Vagina (tissue), 2 donors: Measurements from ENCODE around the gene SMIM35. TPM values are rescaled to one million over a fixed set of nuclear protein-coding genes. Genes with fewer than 3 reads are reported as not detected.

ENCODE experiments used
- DNase-seq, 2 donors: peaks; one replicate each; pipeline ENCODE4 v3.0.0-alpha.2; 2017; ENCODE audit errors: extremely low spot score in 2 of 2
- H3K27ac ChIP-seq: fragments of 200-600 bp; sonication (generic); one replicate; pipeline ENCODE4 v1.5.1; 2019
- H3K27me3 ChIP-seq: fragments of 200-600 bp; sonication (generic); one replicate; pipeline ENCODE4 v1.5.1; 2019
- H3K36me3 ChIP-seq, 2 donors: fragments of 200-600 bp; sonication (generic); one replicate each; pipeline ENCODE4 v1.5.1; 2017 to 2019
- H3K4me1 ChIP-seq: fragments of 200-600 bp; sonication (generic); one replicate; pipeline ENCODE4 v1.5.1; 2019
- H3K4me3 ChIP-seq, 2 donors: fragments of 200-600 bp; sonication (generic); 1 replicate in 1 of 2; 2 replicates in 1 of 2; pipeline ENCODE4 v1.5.1; 2016 to 2019
- H3K9me3 ChIP-seq: fragments of 200-600 bp; sonication (generic); one replicate; pipeline ENCODE4 v1.5.1; 2019
- POLR2A ChIP-seq, 2 donors: fragments of 450-650 bp; IDR thresholded peaks; one replicate each; pipeline ENCODE4 v1.6.1; 2017; ENCODE audit warnings: antibody characterized with exemption in 2 of 2, mild to moderate bottlenecking in 2 of 2, moderate library complexity in 2 of 2
- POLR2AphosphoS5 ChIP-seq, 2 donors: sonication (generic); formaldehyde crosslinking; IDR thresholded peaks; one replicate each; pipeline ENCODE4 v1.9.0; 2017; ENCODE audit warnings: antibody characterized with exemption in 2 of 2, mild to moderate bottlenecking in 2 of 2, low read depth in 1 of 2; ENCODE audit not compliant: insufficient read depth in 1 of 2
- intact Hi-C: fragments of 100-400 bp; cut with DNase I; formaldehyde crosslinking; loops from one replicate; pipeline ENCODE4 v1.15.1; 2023
- total RNA-seq: library from RNA; depleted of rRNA; stranded (reverse); fragments of >200 nt; gene quantifications from one replicate; pipeline ENCODE4 v1.2.3, GENCODE V29; 2016
- TF ChIP-seq, protein P1 (sequence below), 3 experiments: fragments of 450-650 bp in 2 of 3; fragments of 200-600 bp in 1 of 3; sonication (generic) in 1 of 3; IDR thresholded peaks; one replicate each; pipeline ENCODE4 v1.5.1; 2017 to 2019; ENCODE audit warnings: antibody characterized with exemption in 3 of 3, mild to moderate bottlenecking in 2 of 3, moderate library complexity in 2 of 3

The SMIM35 gene
- total RNA-seq, 1 donor from 2014 or later = not detected

DNA sequence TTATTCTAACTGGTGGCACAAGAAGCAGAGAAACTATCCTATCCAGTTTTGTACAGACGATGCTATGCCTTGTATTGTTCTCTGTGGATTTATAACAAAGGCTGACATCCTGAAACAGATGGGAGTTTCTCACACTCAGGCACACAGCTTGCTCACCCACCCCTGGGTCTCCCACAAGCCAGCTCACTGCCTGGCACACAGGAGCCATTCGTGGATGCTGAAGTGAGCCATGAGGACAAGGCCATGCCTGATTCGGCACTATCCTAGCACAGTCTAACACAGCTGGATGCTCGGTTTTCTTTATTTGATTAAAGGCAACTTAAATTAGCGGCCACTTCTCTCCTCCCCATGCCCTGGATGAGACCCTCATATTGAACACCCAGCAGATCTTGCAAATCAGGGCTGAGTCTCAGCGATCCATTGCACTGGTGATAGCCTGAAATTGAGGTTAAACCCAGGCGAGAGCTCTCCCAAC lies 35.6 kb downstream of the SMIM35 start:
- intact Hi-C loops = loop anchor here (5.0 kb wide), 1 partner anchor 1329 kb away; no protein-coding TSS in a partner anchor
- H3K27me3 ChIP-seq = no peaks in the 10 kb centered on the region
- H3K9me3 ChIP-seq = no peaks in the 10 kb centered on the region
- peak in 1 of 2 donors; percentile 77 for DNase-seq
- H3K4me1 ChIP-seq = no peaks in the 10 kb centered on the region
- H3K36me3 ChIP-seq = no peaks in the 10 kb centered on the region
- no peak for TF ChIP-seq POLR2AphosphoS5 (IDR thresholded peaks at IDR 0.05; ENCODE audit: insufficient read depth in 1 of 2, low read depth in 1 of 2)
- TF ChIP-seq, protein P1, sequence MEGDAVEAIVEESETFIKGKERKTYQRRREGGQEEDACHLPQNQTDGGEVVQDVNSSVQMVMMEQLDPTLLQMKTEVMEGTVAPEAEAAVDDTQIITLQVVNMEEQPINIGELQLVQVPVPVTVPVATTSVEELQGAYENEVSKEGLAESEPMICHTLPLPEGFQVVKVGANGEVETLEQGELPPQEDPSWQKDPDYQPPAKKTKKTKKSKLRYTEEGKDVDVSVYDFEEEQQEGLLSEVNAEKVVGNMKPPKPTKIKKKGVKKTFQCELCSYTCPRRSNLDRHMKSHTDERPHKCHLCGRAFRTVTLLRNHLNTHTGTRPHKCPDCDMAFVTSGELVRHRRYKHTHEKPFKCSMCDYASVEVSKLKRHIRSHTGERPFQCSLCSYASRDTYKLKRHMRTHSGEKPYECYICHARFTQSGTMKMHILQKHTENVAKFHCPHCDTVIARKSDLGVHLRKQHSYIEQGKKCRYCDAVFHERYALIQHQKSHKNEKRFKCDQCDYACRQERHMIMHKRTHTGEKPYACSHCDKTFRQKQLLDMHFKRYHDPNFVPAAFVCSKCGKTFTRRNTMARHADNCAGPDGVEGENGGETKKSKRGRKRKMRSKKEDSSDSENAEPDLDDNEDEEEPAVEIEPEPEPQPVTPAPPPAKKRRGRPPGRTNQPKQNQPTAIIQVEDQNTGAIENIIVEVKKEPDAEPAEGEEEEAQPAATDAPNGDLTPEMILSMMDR (IDR thresholded peaks at IDR 0.05) = no peak
- TF ChIP-seq POLR2A (IDR thresholded peaks at IDR 0.05) = no peak
- H3K4me3 ChIP-seq = no peak overlapping the region
- H3K27ac ChIP-seq = no peak overlapping the region

DNA sequence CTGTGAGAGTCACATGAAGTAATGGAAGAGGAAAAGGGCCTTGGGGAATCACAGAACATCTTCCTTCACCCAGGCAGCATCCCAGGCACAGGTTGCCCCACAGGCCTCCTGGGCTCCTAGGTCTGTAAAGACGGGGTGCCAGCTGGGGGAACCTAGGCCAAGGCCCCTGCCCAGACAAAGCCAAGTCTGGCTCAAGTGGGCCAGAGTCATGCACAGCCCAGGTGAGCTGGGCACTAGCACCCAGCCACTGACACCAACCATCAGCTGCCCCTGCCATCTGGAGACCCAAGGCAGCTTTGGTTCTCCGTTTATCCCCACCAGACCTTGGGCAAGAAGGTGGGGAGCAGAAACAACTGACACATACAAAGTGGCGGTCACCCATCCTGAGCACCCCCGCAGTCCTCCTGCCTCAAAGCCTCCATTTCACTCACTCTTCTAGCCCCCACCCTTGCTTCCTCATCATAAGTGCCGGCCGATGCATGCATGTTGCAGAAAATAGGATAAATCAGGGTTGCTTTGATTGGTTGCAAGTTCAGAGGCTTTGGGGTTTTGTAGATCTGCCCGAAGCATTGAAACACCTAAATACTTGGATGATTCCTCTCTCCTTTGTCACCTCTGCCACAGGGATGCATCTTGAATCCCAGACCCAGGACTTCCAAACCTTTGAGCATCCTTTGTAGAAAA lies 36.4 kb downstream of the SMIM35 start:
- H3K4me3 ChIP-seq = no peak overlapping the region
- intact Hi-C loops = loop anchor here (5.0 kb wide), 1 partner anchor 1328 kb away; no protein-coding TSS in a partner anchor
- H3K4me1 ChIP-seq = no peaks in the 10 kb centered on the region
- H3K9me3 ChIP-seq = no peaks in the 10 kb centered on the region
- DNase-seq = peak; percentile 81 to 84
- no peak overlapping the region for H3K27ac ChIP-seq
- TF ChIP-seq POLR2A (IDR thresholded peaks at IDR 0.05) = no peak
- TF ChIP-seq, protein P1 (IDR thresholded peaks at IDR 0.05) = no peak
- no peaks in the 10 kb centered on the region for H3K36me3 ChIP-seq
- no peaks in the 10 kb centered on the region for H3K27me3 ChIP-seq

DNA sequence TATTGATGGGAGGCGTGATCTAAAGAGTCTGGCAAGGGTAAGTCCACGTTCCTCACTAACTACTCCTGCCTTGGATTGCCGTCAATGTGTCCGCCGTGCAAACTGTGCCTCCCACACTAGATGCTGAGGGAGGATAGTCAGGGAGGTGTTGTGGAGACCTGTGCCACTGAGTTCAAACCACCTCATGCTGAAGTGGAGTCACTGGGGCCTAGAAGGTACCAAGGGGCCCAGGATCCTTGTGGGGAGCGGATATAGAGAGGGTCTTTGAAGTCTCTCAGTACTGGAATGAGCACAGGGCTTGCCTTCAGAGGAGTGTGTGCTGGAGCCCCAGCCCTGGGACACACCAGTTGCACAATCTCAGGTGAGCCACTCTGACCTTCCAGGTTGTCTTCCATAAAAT lies 37.0 kb downstream of the SMIM35 start:
- no peak overlapping the region for H3K4me3 ChIP-seq
- DNase-seq = peak; percentile 55 to 62
- H3K4me1 ChIP-seq = no peaks in the 10 kb centered on the region
- no peaks in the 10 kb centered on the region for H3K27me3 ChIP-seq
- H3K9me3 ChIP-seq = no peaks in the 10 kb centered on the region
- no peaks in the 10 kb centered on the region for H3K36me3 ChIP-seq
- intact Hi-C loops = loop anchor here (5.0 kb wide), 1 partner anchor 1327 kb away; no protein-coding TSS in a partner anchor
- TF ChIP-seq, protein P1 (IDR thresholded peaks at IDR 0.05) = no peak
- TF ChIP-seq POLR2AphosphoS5 (IDR thresholded peaks at IDR 0.05; ENCODE audit: insufficient read depth in 1 of 2, low read depth in 1 of 2) = no peak
- no peak for TF ChIP-seq POLR2A (IDR thresholded peaks at IDR 0.05)
- H3K27ac ChIP-seq = no peak overlapping the region

- Histone ChIP-seq H3K36me3 (no peaks in the 10 kb centered on the region), H3K4me1 (no peaks in the 10 kb centered on the region), H3K4me3 (no peak overlapping the region), H3K9me3 (no peaks in the 10 kb centered on the region), H3K27ac (no peak overlapping the region), H3K27me3 (no peaks in the 10 kb centered on the region)
- DNase-seq = no peak
- intact Hi-C loops = no loop called here
- TF ChIP-seq, protein P1 (IDR thresholded peaks at IDR 0.05) = no peak
- TF ChIP-seq POLR2A (IDR thresholded peaks at IDR 0.05) (no peak), POLR2AphosphoS5 (IDR thresholded peaks at IDR 0.05; ENCODE audit: insufficient read depth in 1 of 2, low read depth in 1 of 2) (no peak)
Observed at GRCh38 chr11:118048472-118049370, 38.0 kb downstream of the SMIM35 start.
